Right atrium auricular region (tissue), 2 donors: Measurements from ENCODE around the gene TBC1D7. TPM values are rescaled to one million over a fixed set of nuclear protein-coding genes. Genes with fewer than 3 reads are reported as not detected.

Experiments
- DNase-seq: peaks from one replicate; pipeline ENCODE4 v3.0.0-alpha.2; 2019; ENCODE audit warnings: low spot score
- H3K27ac ChIP-seq, 2 donors: fragments of 200-600 bp; sonication (generic); 1 replicate in 1 of 2; 2 replicates in 1 of 2; pipeline ENCODE4 v1.5.1; 2016 to 2019
- H3K27me3 ChIP-seq, 2 donors: fragments of 200-600 bp; sonication (generic); one replicate each; pipeline versions ENCODE4 v1.5.1 to v1.6.0; 2017 to 2019
- H3K36me3 ChIP-seq: fragments of 200-600 bp; sonication (generic); one replicate; pipeline ENCODE4 v1.5.1; 2016
- H3K4me1 ChIP-seq, 2 donors: fragments of 200-600 bp; sonication (generic); one replicate each; pipeline versions ENCODE4 v1.5.1 to v1.6.0; 2017 to 2019
- H3K4me3 ChIP-seq, 2 donors: fragments of 200-600 bp; sonication (generic); 1 replicate in 1 of 2; 2 replicates in 1 of 2; pipeline ENCODE4 v1.5.1; 2017 to 2019; ENCODE audit warnings: mild to moderate bottlenecking in 1 of 2, moderate library complexity in 1 of 2
- H3K9me3 ChIP-seq, 2 donors: fragments of 200-600 bp; sonication (generic); one replicate each; pipeline ENCODE4 v1.5.1; 2019
- CTCF ChIP-seq, 2 donors: fragments of 200-600 bp; sonication (generic); IDR thresholded peaks; one replicate each; pipeline ENCODE4 v1.5.1; 2019; ENCODE audit warnings: antibody characterized with exemption in 2 of 2
- total RNA-seq, 2 donors: library from RNA; depleted of rRNA; stranded (reverse); fragments of >200 nt; gene quantifications; one replicate each; pipeline ENCODE4 v1.1.0, GENCODE V29; 2016

Gene TBC1D7
- total RNA-seq, 2 donors from 2014 or later, result 15.0 to 27.0 TPM

GRCh38 chr6:13348334-13349113 lies 20.2 kb upstream of the TBC1D7 start:
- TF ChIP-seq CTCF (IDR thresholded peaks at IDR 0.05), result no peak
- Histone ChIP-seq H3K27ac (no peak overlapping the region), H3K4me1 (peaks cover 0 to 20% of the 10 kb centered on the region in 2 donors), H3K4me3 (no peak overlapping the region), H3K9me3 (no peaks in the 10 kb centered on the region), H3K27me3 (no peaks in the 10 kb centered on the region), H3K36me3 (no peaks in the 10 kb centered on the region)
- DNase-seq, result no peak

- Histone ChIP-seq H3K27me3 (no peaks in the 10 kb centered on the region), H3K27ac (no peak overlapping the region), H3K4me1 (peaks cover 0 to 15% of the 10 kb centered on the region in 2 donors), H3K9me3 (no peaks in the 10 kb centered on the region), H3K36me3 (no peaks in the 10 kb centered on the region), H3K4me3 (no peak overlapping the region)
- no peak for DNase-seq
- no peak for TF ChIP-seq CTCF (IDR thresholded peaks at IDR 0.05)
Measured at GRCh38 chr6:13346245-13346644, 17.9 kb upstream of the TBC1D7 start.

- TF ChIP-seq CTCF (IDR thresholded peaks at IDR 0.05), result no peak
- Histone ChIP-seq H3K4me3 (no peak overlapping the region), H3K9me3 (no peaks in the 10 kb centered on the region), H3K4me1 (no peaks in the 10 kb centered on the region), H3K27me3 (no peaks in the 10 kb centered on the region), H3K27ac (no peak overlapping the region), H3K36me3 (no peaks in the 10 kb centered on the region)
- DNase-seq, result no peak
Measured at GRCh38 chr6:13342414-13343019, 14.2 kb upstream of the TBC1D7 start.

- no peaks in the 10 kb centered on the region for H3K36me3 ChIP-seq
- TF ChIP-seq CTCF (IDR thresholded peaks at IDR 0.05), result no peak
- DNase-seq, result no peak
- H3K4me3 ChIP-seq, result no peak overlapping the region
- peaks cover 0 to 8% of the 10 kb centered on the region in 2 donors for H3K4me1 ChIP-seq
- H3K9me3 ChIP-seq, result no peaks in the 10 kb centered on the region
- no peak overlapping the region for H3K27ac ChIP-seq
- no peaks in the 10 kb centered on the region for H3K27me3 ChIP-seq
Measured at GRCh38 chr6:13339863-13340630, 11.7 kb upstream of the TBC1D7 start.

GRCh38 chr6:13338038-13338437 lies 9.7 kb upstream of the TBC1D7 start:
- H3K27me3 ChIP-seq, result no peaks in the 10 kb centered on the region
- no peak for DNase-seq
- H3K36me3 ChIP-seq, result no peaks in the 10 kb centered on the region
- H3K9me3 ChIP-seq, result no peaks in the 10 kb centered on the region
- no peak overlapping the region for H3K27ac ChIP-seq
- no peak overlapping the region for H3K4me3 ChIP-seq
- TF ChIP-seq CTCF (IDR thresholded peaks at IDR 0.05), result no peak
- peaks cover 0 to 8% of the 10 kb centered on the region in 2 donors for H3K4me1 ChIP-seq
